Esophagus squamous epithelium (tissue), 5 donors: ENCODE results near the gene ANXA11. TPM values are rescaled to one million over a fixed set of nuclear protein-coding genes. Genes with fewer than 3 reads are reported as not detected.

Experiments used
- DNase-seq: peaks from one replicate; lab custom pipeline; 2025; lab: John Stamatoyannopoulos, UW
- H3K27ac ChIP-seq, 4 donors: fragments of 200-600 bp; sonication (generic); one replicate each; pipeline ENCODE4 v1.5.1; 2016 to 2019; ENCODE audit warnings: mild to moderate bottlenecking in 1 of 4
- H3K27me3 ChIP-seq, 4 donors: fragments of 200-600 bp; sonication (generic); 1 replicate in 3 of 4; 2 replicates in 1 of 4; pipeline versions ENCODE4 v1.5.1 to v1.6.0; 2017 to 2021; ENCODE audit warnings: antibody characterized with exemption in 1 of 4
- H3K36me3 ChIP-seq, 3 donors: fragments of 200-600 bp; sonication (generic); one replicate each; pipeline ENCODE4 v1.5.1; 2016 to 2019
- H3K4me1 ChIP-seq, 3 donors: fragments of 200-600 bp; sonication (generic); one replicate each; pipeline ENCODE4 v1.5.1; 2017 to 2019
- H3K4me3 ChIP-seq, 4 donors: fragments of 200-600 bp; sonication (generic); 1 replicate in 3 of 4; 2 replicates in 1 of 4; pipeline ENCODE4 v1.5.1; 2016 to 2019; ENCODE audit warnings: mild to moderate bottlenecking in 2 of 4, moderate library complexity in 1 of 4
- H3K9me3 ChIP-seq, 3 donors: fragments of 200-600 bp; sonication (generic); one replicate each; pipeline ENCODE4 v1.5.1; 2016 to 2019
- CTCF ChIP-seq, 6 experiments: fragments of 450-650 bp in 4 of 6; fragments of 200-600 bp in 2 of 6; sonication (generic) in 2 of 6; IDR thresholded peaks; one replicate each; pipeline ENCODE4 v1.5.1; 2016 to 2019; ENCODE audit warnings: antibody characterized with exemption in 6 of 6, mild to moderate bottlenecking in 4 of 6, moderate library complexity in 4 of 6
- POLR2A ChIP-seq, 4 donors: fragments of 450-650 bp; IDR thresholded peaks; one replicate each; pipeline ENCODE4 v1.6.1; 2017; ENCODE audit warnings: antibody characterized with exemption in 4 of 4, mild to moderate bottlenecking in 4 of 4, moderate library complexity in 3 of 4
- WGBS, 2 donors: methylation state at CpG; one replicate each; pipeline ENCODE4 v1.1.5; 2018; 5-methylcytosine and 5-hydroxymethylcytosine counted together
- intact Hi-C: fragments of 100-400 bp; cut with DNase I; formaldehyde crosslinking; loops from one replicate; pipeline ENCODE4 v1.15.0; 2022
- total RNA-seq, 4 donors: library from RNA; depleted of rRNA; stranded (reverse); fragments of >200 nt; gene quantifications; one replicate each; pipeline ENCODE4 v1.1.0, GENCODE V29; 2016
- donor health status: DM: yes; HTN: yes; CAD: no.

ANXA11 gene
- total RNA-seq, 4 donors from 2014 or later: 131 to 243 (median 163) TPM

- peaks cover 41 to 91% (median 80%) of the 10 kb centered on the region in 3 donors for H3K4me1 ChIP-seq
- peaks cover 0 to 32% (median 6%) of the 10 kb centered on the region in 3 donors for H3K36me3 ChIP-seq
- H3K4me3 ChIP-seq: peak overlapping the region in 1 of 4 donors; percentile 19
- H3K27ac ChIP-seq: peak overlapping the region; percentile 77 to 100 (median 85)
- intact Hi-C loops: no loop called here
- no peak for DNase-seq
- H3K9me3 ChIP-seq: no peaks in the 10 kb centered on the region
- TF ChIP-seq POLR2A (IDR thresholded peaks at IDR 0.05) (no peak), CTCF (IDR thresholded peaks at IDR 0.05) (no peak)
- 21% methylated on average over 6 of the region's 8 CpGs; no CpG with 5 or more reads in 1 of the 2 donors for WGBS, 2 donors
- H3K27me3 ChIP-seq: no peaks in the 10 kb centered on the region
Measured at GRCh38 chr10:80196270-80196949, 8.9 kb downstream of the ANXA11 start.

DNA sequence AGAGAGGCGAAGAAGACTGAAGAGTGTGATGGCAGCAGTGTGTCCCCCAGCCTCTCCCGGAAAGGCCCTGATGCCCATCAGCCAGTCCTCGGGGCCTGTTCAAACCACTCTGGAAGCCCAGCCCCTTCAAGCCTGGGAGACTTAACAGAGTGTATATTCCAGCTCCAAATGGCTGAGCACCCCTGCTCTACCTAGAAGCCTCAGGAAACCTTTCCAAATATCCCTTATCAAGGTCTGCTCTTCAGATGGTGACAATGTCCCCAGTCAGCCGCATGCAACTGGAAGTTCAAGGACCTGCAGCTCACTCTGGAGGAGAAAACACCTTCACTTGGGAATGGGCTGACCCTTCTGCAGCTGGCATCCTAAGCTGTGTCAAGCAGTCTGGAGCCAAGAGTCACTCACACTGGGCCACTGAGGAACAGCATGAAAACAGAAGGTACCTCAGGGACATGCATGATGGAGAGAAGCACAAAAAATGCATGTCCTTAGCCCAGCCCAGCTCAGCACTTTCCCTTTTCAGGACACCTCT lies 10.2 kb downstream of the ANXA11 start:
- Histone ChIP-seq H3K27ac (peak overlapping the region in 3 of 4 donors; percentile 84 to 100 (median 86)), H3K4me3 (no peak overlapping the region), H3K9me3 (no peaks in the 10 kb centered on the region), H3K36me3 (peaks cover 0 to 23% (median 6%) of the 10 kb centered on the region in 3 donors), H3K4me1 (peaks cover 42 to 91% (median 77%) of the 10 kb centered on the region in 3 donors), H3K27me3 (no peaks in the 10 kb centered on the region)
- TF ChIP-seq CTCF (IDR thresholded peaks at IDR 0.05): no peak
- TF ChIP-seq POLR2A (IDR thresholded peaks at IDR 0.05): no peak
- intact Hi-C loops: no loop called here
- no peak for DNase-seq
- WGBS, 2 donors: 80 to 83% methylated on average over 2 to 4 of the region's 4 CpGs

GRCh38 chr10:80194373-80195045 lies 10.8 kb downstream of the ANXA11 start:
- Histone ChIP-seq H3K4me3 (no peak overlapping the region), H3K27me3 (no peaks in the 10 kb centered on the region), H3K36me3 (peaks cover 0 to 23% (median 6%) of the 10 kb centered on the region in 3 donors), H3K4me1 (peaks cover 37 to 91% (median 71%) of the 10 kb centered on the region in 3 donors), H3K9me3 (no peaks in the 10 kb centered on the region), H3K27ac (peak overlapping the region; percentile 7 to 100 (median 65))
- no peak for TF ChIP-seq POLR2A (IDR thresholded peaks at IDR 0.05)
- TF ChIP-seq CTCF (IDR thresholded peaks at IDR 0.05): no peak
- intact Hi-C loops: no loop called here
- 63 to 92% methylated on average over 7 to 8 of the region's 11 CpGs for WGBS, 2 donors
- DNase-seq: no peak

DNA sequence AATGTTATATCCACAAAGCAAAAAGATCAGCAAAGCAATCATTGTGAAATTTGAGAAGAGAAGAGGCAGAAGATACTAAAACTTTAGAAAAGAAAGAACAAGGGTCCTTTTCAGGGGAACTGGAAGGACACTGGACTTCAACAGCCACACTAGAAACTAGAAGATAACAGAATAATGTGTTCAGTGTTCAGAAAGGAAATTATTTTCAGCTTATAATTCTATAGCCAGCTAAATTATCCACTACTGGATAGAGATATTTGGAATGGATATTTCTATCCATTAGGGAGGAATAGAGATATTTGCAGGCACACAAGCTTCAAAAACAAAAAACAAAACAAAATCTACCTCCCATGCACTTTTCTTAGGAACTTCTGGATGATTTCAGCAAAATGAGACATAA lies 12.8 kb downstream of the ANXA11 start:
- peak overlapping the region in 3 of 4 donors; percentile 9 to 76 (median 74) for H3K27ac ChIP-seq
- H3K4me1 ChIP-seq: peaks cover 37 to 91% (median 68%) of the 10 kb centered on the region in 3 donors

More for the DNA sequence above, 12.8 kb downstream of the ANXA11 start:
- H3K9me3 ChIP-seq: no peaks in the 10 kb centered on the region
- peaks cover 0 to 27% (median 6%) of the 10 kb centered on the region in 3 donors for H3K36me3 ChIP-seq
- no peaks in the 10 kb centered on the region for H3K27me3 ChIP-seq
- intact Hi-C loops: no loop called here
- no peak for DNase-seq
- H3K4me3 ChIP-seq: no peak overlapping the region
- no peak for TF ChIP-seq CTCF (IDR thresholded peaks at IDR 0.05)
- no peak for TF ChIP-seq POLR2A (IDR thresholded peaks at IDR 0.05)
